SK-N-SH treated with all-trans-retinoic acid at 6 μM for 48 hours (cell line): ENCODE measurements around the gene ERC1.

Source experiments
- ATAC-seq: fragments of 200-7000 bp; cut with Tn5 transposase; 3 replicates; pipeline ENCODE4 v1.9.1; 2020; ENCODE audit warnings: mild to moderate bottlenecking, moderate library complexity
- ARNTL ChIP-seq: fragments of 450-650 bp; formaldehyde crosslinking; IDR thresholded peaks from 2 replicates; pipeline ENCODE4 v1.5.0; 2020; ENCODE audit warnings: low read depth, mild to moderate bottlenecking, moderate library complexity, borderline replicate concordance
- BACH2 ChIP-seq: fragments of 250-450 bp; sonication (Bioruptor Pico); IDR thresholded peaks from 2 replicates; pipeline ENCODE4 v1.9.0; 2021; ENCODE audit warnings: mild to moderate bottlenecking, borderline replicate concordance
- CSDC2 ChIP-seq: fragments of 250-450 bp; sonication (Bioruptor Pico); IDR thresholded peaks from 2 replicates; pipeline ENCODE4 v1.5.0; 2020; ENCODE audit warnings: mild to moderate bottlenecking, moderate library complexity
- ESRRG ChIP-seq: fragments of 250-450 bp; sonication (Bioruptor Pico); IDR thresholded peaks from 2 replicates; pipeline ENCODE4 v1.6.1; 2021; ENCODE audit warnings: mild to moderate bottlenecking
- GLIS3 ChIP-seq: fragments of 250-450 bp; sonication (Bioruptor Pico); IDR thresholded peaks from 2 replicates; pipeline ENCODE4 v1.5.0; 2020; ENCODE audit warnings: mild to moderate bottlenecking, moderate library complexity
- OSR1 ChIP-seq: fragments of 250-450 bp; sonication (Bioruptor Pico); IDR thresholded peaks from 2 replicates; pipeline ENCODE4 v1.8.0; 2022; ENCODE audit warnings: moderate library complexity, mild to moderate bottlenecking, inconsistent platforms
- RARB ChIP-seq: fragments of 250-450 bp; sonication (Bioruptor Pico); IDR thresholded peaks from 2 replicates; pipeline ENCODE4 v1.8.0; 2021; ENCODE audit warnings: mild to moderate bottlenecking, moderate library complexity
- SNAI2 ChIP-seq: fragments of 250-450 bp; sonication (Bioruptor Pico); IDR thresholded peaks from 2 replicates; pipeline ENCODE4 v1.5.0; 2020; ENCODE audit warnings: mild to moderate bottlenecking, moderate library complexity
- TCF4 ChIP-seq: fragments of 250-450 bp; sonication (Bioruptor Pico); IDR thresholded peaks from 2 replicates; pipeline ENCODE4 v1.8.0; 2021; ENCODE audit warnings: mild to moderate bottlenecking, moderate library complexity, borderline replicate concordance
- TOX ChIP-seq: fragments of 250-450 bp; sonication (Bioruptor Pico); IDR thresholded peaks from 2 replicates; pipeline ENCODE4 v1.8.0; 2021; ENCODE audit warnings: mild to moderate bottlenecking, moderate library complexity, borderline replicate concordance
- ZC3H10 ChIP-seq: fragments of 250-450 bp; sonication (Bioruptor Pico); IDR thresholded peaks from 2 replicates; pipeline ENCODE4 v1.5.1; 2021; ENCODE audit warnings: mild to moderate bottlenecking, moderate library complexity
- ZFP3 ChIP-seq: fragments of 250-450 bp; sonication (Bioruptor Pico); IDR thresholded peaks from 2 replicates; pipeline ENCODE4 v1.5.0; 2020; ENCODE audit warnings: mild to moderate bottlenecking, moderate library complexity
- ZFP30 ChIP-seq: fragments of 450-650 bp; formaldehyde crosslinking; IDR thresholded peaks from 2 replicates; pipeline ENCODE4 v1.5.0; 2022; ENCODE audit warnings: mild to moderate bottlenecking, moderate library complexity
- ZNF565 ChIP-seq: fragments of 450-650 bp; formaldehyde crosslinking; conservative IDR thresholded peaks from 2 replicates; pipeline ENCODE4 v1.5.0; 2020; ENCODE audit warnings: low read depth, mild to moderate bottlenecking, moderate library complexity
- ZNF8 ChIP-seq: fragments of 450-650 bp; formaldehyde crosslinking; IDR thresholded peaks from 2 replicates; pipeline ENCODE4 v1.5.0; 2020; ENCODE audit warnings: mild to moderate bottlenecking, moderate library complexity
- TF ChIP-seq, protein P1 (sequence below): fragments of 250-450 bp; sonication (Bioruptor Pico); IDR thresholded peaks from 2 replicates; pipeline ENCODE4 v1.8.0; 2020; ENCODE audit warnings: mild to moderate bottlenecking, moderate library complexity, borderline replicate concordance
- TF ChIP-seq, protein P2 (sequence below): fragments of 250-450 bp; sonication (Bioruptor Pico); IDR thresholded peaks from 2 replicates; pipeline ENCODE4 v1.5.1; 2020; ENCODE audit warnings: low read depth, mild to moderate bottlenecking, moderate library complexity
- TF ChIP-seq, protein P3 (sequence below): fragments of 250-450 bp; sonication (Bioruptor Pico); IDR thresholded peaks from 2 replicates; pipeline ENCODE4 v1.8.0; 2021; ENCODE audit warnings: low read depth, mild to moderate bottlenecking, moderate library complexity, borderline replicate concordance
- TF ChIP-seq, protein P4 (sequence below): fragments of 250-450 bp; sonication (Bioruptor Pico); IDR thresholded peaks from 2 replicates; pipeline ENCODE4 v1.5.0; 2020; ENCODE audit warnings: mild to moderate bottlenecking, moderate library complexity
- TF ChIP-seq, protein P5 (sequence below): fragments of 250-450 bp; sonication (Bioruptor Pico); IDR thresholded peaks from 2 replicates; pipeline ENCODE4 v1.5.1; 2021; ENCODE audit warnings: mild to moderate bottlenecking, moderate library complexity

ERC1 gene

DNA sequence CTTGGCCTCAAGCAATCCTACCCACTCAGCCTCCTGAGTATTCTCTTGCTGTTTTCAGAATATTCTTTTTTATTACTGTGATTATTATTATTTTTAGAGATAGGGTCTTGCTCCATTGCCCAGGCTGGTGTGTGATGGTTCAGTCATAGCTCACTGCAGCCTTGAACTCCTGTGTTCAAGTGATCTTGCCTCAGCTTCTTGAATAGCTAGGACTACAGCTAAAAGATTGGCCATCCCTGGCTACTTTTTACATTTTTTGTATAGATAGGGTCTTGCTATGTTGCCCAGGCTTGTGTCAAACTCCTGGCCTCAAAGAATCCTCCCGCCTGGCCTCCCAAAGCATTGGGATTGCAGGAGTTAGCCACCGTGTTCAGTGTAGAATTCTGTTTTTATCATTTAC lies 73.3 kb downstream of the ERC1 start:
- no peak for ATAC-seq
- TF ChIP-seq, protein P1, sequence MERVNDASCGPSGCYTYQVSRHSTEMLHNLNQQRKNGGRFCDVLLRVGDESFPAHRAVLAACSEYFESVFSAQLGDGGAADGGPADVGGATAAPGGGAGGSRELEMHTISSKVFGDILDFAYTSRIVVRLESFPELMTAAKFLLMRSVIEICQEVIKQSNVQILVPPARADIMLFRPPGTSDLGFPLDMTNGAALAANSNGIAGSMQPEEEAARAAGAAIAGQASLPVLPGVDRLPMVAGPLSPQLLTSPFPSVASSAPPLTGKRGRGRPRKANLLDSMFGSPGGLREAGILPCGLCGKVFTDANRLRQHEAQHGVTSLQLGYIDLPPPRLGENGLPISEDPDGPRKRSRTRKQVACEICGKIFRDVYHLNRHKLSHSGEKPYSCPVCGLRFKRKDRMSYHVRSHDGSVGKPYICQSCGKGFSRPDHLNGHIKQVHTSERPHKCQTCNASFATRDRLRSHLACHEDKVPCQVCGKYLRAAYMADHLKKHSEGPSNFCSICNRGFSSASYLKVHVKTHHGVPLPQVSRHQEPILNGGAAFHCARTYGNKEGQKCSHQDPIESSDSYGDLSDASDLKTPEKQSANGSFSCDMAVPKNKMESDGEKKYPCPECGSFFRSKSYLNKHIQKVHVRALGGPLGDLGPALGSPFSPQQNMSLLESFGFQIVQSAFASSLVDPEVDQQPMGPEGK = no peak
- TF ChIP-seq ARNTL = no peak
- TF ChIP-seq, protein P2, sequence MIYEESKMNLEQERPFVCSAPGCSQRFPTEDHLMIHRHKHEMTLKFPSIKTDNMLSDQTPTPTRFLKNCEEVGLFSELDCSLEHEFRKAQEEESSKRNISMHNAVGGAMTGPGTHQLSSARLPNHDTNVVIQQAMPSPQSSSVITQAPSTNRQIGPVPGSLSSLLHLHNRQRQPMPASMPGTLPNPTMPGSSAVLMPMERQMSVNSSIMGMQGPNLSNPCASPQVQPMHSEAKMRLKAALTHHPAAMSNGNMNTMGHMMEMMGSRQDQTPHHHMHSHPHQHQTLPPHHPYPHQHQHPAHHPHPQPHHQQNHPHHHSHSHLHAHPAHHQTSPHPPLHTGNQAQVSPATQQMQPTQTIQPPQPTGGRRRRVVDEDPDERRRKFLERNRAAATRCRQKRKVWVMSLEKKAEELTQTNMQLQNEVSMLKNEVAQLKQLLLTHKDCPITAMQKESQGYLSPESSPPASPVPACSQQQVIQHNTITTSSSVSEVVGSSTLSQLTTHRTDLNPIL (CRISPR knock-in tag) = no peak
- TF ChIP-seq, all 23 proteins: peak for 0

DNA sequence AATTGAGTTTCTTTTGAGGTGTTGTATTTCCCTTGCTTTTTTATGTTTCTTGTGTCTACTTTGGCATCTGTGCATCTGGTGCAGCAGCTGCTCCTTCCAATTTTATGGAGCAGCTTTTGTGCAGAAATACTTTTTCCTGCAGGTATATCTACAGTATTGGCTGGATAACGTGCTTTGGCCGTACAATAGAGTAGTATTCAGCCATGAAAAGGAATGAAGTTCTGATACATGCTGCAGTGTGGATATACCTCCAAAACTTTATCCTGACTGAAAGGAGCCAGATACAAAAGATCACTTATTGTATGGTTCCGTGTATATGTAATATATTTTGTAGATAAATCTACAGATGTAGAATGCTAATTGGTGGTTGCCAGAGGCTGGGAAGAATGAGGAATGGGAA lies 74.6 kb downstream of the ERC1 start:
- no peak for ATAC-seq
- TF ChIP-seq ARNTL (no peak), ZFP3 (CRISPR knock-in tag) (no peak), SNAI2 (no peak), OSR1 (CRISPR knock-in tag) (no peak), ZNF565 (CRISPR knock-in tag) (no peak)
- TF ChIP-seq, all 23 proteins: peak for 0

DNA sequence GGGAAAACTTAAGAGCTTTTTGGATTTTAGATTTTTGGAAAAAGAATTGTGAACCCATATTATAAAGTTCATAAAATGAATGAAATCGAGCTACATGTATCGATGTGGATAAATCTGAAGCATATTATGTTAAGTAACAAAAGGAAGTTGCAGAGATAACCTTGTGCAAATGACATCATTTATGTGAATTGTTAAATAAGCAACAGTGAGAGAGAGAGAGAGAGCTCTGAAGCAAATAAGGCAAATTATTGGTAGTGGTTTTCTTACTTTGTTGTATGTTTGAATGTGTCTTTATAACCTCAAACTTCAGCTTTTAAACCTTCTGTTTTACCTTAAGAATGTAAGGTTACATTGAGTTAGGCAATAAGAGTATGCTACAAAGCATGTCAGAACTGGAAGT lies 78.8 kb downstream of the ERC1 start:
- ATAC-seq = no peak
- no peak for TF ChIP-seq CSDC2 (CRISPR knock-in tag)

DNA sequence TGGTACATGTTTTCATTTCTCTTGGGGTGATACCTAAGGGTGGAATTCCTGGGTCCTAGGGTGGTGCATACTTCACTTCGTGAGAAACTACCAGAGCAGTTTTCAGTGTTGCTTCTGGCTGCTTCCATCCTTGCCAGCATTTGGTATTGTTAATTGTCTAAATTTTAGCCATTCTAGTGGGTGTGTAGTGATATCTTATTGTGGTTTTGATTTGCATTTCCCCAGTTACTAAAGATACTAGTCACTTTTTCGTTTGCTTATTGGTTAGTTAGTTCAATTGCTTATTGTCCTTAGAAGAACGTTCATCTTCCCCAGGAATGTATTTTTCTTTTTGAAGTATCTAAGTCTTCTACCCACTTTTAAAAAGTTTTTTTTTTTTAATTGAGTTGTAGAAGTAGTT lies 80.2 kb downstream of the ERC1 start:
- no peak for ATAC-seq
- TF ChIP-seq ZNF565 (CRISPR knock-in tag) (no peak), ZNF8 (CRISPR knock-in tag) (no peak), OSR1 (CRISPR knock-in tag) (no peak), BACH2 (CRISPR knock-in tag) (no peak), ZFP3 (CRISPR knock-in tag) (no peak), RARB (no peak), ESRRG (no peak), ARNTL (no peak), ZFP30 (no peak), TCF4 (CRISPR knock-in tag) (no peak), TOX (CRISPR knock-in tag) (no peak), CSDC2 (CRISPR knock-in tag) (no peak), ZC3H10 (CRISPR knock-in tag) (no peak), GLIS3 (no peak), SNAI2 (no peak)
- TF ChIP-seq, protein P3, sequence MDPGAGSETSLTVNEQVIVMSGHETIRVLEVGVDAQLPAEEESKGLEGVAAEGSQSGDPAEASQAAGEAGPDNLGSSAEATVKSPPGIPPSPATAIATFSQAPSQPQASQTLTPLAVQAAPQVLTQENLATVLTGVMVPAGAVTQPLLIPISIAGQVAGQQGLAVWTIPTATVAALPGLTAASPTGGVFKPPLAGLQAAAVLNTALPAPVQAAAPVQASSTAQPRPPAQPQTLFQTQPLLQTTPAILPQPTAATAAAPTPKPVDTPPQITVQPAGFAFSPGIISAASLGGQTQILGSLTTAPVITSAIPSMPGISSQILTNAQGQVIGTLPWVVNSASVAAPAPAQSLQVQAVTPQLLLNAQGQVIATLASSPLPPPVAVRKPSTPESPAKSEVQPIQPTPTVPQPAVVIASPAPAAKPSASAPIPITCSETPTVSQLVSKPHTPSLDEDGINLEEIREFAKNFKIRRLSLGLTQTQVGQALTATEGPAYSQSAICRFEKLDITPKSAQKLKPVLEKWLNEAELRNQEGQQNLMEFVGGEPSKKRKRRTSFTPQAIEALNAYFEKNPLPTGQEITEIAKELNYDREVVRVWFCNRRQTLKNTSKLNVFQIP (CRISPR knock-in tag) = no peak
- TF ChIP-seq, protein P2 (CRISPR knock-in tag) = no peak
- TF ChIP-seq, protein P4, sequence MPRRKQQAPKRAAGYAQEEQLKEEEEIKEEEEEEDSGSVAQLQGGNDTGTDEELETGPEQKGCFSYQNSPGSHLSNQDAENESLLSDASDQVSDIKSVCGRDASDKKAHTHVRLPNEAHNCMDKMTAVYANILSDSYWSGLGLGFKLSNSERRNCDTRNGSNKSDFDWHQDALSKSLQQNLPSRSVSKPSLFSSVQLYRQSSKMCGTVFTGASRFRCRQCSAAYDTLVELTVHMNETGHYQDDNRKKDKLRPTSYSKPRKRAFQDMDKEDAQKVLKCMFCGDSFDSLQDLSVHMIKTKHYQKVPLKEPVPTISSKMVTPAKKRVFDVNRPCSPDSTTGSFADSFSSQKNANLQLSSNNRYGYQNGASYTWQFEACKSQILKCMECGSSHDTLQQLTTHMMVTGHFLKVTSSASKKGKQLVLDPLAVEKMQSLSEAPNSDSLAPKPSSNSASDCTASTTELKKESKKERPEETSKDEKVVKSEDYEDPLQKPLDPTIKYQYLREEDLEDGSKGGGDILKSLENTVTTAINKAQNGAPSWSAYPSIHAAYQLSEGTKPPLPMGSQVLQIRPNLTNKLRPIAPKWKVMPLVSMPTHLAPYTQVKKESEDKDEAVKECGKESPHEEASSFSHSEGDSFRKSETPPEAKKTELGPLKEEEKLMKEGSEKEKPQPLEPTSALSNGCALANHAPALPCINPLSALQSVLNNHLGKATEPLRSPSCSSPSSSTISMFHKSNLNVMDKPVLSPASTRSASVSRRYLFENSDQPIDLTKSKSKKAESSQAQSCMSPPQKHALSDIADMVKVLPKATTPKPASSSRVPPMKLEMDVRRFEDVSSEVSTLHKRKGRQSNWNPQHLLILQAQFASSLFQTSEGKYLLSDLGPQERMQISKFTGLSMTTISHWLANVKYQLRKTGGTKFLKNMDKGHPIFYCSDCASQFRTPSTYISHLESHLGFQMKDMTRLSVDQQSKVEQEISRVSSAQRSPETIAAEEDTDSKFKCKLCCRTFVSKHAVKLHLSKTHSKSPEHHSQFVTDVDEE (CRISPR knock-in tag) = no peak
- TF ChIP-seq, protein P5, sequence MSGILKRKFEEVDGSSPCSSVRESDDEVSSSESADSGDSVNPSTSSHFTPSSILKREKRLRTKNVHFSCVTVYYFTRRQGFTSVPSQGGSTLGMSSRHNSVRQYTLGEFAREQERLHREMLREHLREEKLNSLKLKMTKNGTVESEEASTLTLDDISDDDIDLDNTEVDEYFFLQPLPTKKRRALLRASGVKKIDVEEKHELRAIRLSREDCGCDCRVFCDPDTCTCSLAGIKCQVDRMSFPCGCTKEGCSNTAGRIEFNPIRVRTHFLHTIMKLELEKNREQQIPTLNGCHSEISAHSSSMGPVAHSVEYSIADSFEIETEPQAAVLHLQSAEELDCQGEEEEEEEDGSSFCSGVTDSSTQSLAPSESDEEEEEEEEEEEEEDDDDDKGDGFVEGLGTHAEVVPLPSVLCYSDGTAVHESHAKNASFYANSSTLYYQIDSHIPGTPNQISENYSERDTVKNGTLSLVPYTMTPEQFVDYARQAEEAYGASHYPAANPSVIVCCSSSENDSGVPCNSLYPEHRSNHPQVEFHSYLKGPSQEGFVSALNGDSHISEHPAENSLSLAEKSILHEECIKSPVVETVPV (CRISPR knock-in tag) = no peak
